ENCODE measurements around the gene ZRANB1.
A peak's percentile ranks its signal among the peaks of the same experiment; 100 is the strongest.
"Not testable (repeated sequence)": the region's sequence is repeated elsewhere in the genome, so short reads cannot be mapped to it uniquely, and the experiment has no call there.

The ZRANB1 gene

DNA sequence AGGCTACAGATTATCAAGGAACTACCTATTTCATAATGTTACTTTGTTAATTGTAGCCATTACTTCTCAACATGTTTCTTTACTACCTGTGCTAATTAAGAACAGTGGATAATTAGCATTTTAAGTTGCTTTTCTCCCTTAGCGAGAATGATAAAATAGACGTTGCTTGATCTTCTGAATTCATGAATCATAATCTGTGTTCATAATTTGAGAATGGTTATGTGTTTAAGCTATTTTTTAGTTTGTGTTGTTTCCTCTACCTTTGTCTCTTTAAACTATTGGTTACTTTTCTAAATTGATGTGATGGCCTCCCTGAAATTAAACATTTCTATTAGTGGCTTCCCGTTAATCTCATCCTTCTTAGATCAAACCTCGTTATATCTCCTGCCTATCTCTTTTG, at the start of gene ZRANB1:
Gene ZRANB1 (plus strand): TSS at position 301 of the 400 bp plus-strand sequence. CDS start 371 bp downstream, outside the sequence.
- no peak for DNase-seq

DNA sequence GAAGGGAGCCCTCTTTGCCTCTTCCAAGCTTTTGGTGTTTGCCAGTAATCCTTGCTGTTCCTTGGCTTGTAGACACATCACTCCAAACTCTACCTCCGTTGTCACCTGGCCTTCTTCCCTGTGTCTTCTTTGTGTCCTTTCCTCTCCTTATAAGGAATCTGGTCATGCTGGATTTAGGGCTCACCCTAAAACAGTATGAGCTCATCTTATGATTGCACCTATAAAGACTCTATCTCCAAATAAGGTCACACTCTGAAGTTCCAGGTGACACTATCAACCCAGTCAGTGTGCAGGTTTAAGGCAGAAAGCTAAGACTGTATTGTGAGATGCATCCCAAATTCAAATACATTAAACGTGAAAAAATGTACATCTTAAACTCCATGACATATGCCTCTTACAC, 49.0 kb upstream of the ZRANB1 start:
- DNase-seq = no peak

DNA sequence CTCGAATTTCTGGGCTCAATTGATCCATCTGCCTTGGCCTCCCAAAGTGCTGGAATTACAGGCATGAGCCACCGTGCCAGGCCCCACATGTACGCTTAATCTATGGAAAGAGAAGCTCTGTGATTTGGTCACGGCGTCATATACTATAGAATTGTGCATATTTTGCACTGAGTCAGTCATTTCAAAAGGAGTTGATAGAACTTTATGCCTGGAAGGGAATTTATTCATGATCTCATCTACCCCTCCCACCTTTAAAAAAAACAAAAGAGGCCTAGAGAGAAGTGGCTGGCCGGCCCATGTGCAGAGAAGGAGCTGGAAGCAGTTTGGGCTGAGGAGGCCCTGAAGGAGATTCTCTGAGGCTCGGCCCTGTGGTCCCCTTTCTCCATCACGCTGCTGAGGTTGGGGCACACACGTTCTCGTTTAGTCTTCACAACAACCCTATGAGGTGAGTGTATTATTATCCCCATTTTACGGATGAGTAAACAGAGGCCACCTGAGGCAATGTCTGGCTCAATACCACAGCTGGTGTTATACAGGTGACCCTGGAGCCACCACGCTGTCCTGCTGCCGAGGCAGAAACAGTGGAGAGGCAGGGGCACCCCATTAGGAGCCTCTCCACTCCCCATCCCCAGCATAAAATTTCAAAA, 47.2 kb upstream of the ZRANB1 start:
- DNase-seq = no peak

DNA sequence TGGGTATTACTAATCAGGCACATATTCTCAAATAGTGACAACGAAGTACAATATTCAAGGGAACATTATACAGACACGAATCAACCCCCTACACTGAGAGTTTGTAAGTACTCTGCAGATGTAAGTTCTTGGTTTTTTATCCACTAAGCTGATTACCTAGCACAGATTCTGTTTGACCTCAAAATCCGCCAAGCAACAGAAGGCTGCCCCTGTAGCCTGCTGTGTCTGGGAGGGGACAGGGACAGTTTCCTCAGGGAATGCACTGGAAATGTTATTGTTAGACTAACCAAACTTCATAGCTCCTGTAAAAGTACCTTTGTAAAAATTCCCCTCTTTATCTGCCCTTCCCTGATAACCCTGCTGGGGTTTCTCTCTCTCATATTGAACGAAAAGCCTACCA, 45.2 kb upstream of the ZRANB1 start:
- no peak for DNase-seq

DNA sequence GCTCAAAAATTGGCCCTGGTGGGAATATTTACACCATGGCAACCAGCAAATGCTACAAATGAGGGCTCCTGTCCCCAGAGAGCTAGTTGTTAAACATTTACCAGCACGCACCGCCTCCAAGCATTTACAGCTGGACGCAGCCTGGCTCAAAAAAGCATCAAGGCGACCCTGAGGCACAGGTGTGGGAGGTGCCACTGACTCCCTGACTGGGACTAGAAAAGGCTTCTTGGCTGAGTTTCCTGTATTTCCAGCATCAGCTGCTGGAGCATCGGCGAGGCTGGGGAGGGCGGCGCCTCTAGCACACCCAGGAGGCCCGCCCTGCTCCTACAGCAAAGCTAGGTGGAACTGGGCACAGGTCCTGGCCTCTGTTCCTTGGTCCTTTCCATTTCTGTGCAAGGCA, 43.5 kb upstream of the ZRANB1 start:
- DNase-seq = no peak

DNA sequence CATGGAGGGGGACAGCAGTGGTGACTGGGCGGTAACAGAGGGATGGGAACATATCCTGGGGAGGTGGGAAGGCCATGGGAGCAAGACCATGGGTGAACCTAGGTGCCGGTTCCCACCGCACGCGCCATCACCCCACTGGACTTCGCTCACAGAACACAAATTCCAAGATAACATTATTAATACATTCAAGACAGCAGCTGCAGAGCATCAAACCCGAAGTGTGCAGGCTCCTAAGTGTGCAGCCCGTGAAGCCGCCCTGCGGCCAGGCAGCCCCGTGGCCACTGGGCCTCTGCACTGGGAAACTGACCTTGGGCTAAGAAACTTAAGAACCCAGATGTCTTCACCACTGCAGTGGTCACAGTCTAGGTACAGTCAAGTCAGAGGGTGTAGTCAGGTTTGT, 42.8 kb upstream of the ZRANB1 start:
- no peak for DNase-seq

DNA sequence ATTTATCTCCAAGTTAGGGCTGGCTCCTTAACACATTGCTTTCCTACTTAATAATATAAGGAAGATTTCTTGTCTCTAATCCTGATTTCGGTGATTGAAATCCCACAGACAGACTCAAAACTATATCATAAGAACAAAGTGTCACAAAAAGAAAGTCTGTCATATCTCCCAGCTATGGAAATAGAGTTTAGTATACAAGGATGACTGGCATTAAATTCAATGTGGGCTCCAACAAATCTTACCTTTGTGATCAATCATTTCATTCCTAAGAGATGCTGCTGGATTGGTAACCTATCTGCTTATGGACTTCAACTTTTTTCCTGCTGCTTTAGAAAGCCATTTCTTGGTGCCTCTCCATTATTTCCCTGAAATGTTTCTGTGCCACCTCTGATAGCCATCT, 39.5 kb upstream of the ZRANB1 start:
- DNase-seq = no peak

DNA sequence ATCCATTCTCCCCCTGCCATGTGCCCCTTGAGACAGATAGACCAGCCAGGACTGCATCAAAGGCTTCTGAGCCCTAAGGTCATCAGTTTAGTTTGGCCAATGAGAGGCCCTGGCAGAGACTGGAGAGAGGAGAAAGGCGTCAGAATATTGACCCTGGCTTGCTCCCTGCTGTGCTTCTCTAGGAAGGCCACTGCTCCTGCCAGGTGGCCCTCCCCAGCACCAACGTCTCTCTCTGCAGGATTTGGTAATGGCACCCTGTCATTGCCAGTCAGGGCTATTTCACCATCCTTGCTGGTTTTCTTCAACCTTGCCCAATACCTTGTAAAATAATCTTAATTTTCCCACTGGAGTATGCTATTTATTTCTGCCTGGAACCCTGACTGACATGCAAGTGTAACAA, 38.8 kb upstream of the ZRANB1 start:
- no peak for DNase-seq

DNA sequence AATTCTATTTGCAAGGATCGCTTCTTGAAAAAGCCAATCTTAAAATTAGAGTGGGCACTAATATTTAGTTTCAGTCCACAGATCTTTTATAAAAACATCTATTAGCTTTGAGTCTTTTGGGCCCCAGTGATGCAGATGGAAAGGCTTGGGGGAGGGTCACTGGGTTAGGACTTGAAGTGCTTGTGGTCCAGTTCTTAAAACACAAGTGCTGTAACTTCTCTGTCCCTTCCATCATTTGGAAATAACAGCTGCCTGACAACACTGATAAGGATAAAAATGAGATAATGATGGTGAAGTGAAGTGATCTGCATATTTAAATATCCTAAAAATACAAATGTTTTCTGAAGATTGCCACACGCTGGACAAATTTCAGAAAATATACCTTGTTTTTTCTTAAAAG, 37.1 kb upstream of the ZRANB1 start:
- DNase-seq = no peak

DNA sequence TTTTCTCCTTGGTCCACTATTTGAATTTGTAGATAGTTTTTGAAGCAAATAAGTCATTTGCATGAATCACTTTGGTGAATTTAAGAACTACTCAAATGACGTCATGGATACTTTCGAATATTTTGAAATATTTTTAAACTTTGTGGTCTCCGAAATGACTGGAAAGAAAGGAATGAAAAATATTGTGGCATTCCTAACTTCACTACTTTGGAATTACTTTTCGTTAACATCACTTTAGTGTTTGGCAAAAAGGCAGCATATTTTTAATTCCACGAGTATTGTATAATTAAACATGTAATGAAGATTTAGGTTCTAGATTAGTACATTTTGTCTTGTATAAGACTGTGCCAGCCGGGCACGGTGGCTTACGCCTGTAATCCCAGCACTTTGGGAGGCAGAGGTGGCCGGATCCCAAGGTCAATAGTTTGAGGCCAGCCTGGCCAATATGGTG, 35.3 kb upstream of the ZRANB1 start:
- no peak for DNase-seq

DNA sequence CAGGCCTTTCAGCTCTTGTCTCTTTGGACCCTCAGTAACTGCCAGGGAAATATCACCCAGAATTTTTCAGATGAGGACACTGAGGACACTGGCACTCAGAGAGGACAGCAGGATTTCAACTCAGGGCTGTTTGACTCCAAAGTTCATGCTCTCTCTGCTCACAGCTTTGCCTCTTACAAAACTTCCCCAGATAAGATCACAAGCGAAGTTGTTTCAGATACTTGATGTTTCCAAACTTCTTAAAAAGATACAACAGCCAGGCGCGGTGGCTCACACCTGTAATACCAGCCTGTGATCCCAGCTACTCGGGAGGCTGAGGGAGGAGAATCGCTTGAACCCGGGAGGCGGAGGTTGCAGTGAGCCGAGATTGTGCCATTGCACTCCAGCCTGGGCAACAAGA, 32.4 kb upstream of the ZRANB1 start:
- DNase-seq = no peak

DNA sequence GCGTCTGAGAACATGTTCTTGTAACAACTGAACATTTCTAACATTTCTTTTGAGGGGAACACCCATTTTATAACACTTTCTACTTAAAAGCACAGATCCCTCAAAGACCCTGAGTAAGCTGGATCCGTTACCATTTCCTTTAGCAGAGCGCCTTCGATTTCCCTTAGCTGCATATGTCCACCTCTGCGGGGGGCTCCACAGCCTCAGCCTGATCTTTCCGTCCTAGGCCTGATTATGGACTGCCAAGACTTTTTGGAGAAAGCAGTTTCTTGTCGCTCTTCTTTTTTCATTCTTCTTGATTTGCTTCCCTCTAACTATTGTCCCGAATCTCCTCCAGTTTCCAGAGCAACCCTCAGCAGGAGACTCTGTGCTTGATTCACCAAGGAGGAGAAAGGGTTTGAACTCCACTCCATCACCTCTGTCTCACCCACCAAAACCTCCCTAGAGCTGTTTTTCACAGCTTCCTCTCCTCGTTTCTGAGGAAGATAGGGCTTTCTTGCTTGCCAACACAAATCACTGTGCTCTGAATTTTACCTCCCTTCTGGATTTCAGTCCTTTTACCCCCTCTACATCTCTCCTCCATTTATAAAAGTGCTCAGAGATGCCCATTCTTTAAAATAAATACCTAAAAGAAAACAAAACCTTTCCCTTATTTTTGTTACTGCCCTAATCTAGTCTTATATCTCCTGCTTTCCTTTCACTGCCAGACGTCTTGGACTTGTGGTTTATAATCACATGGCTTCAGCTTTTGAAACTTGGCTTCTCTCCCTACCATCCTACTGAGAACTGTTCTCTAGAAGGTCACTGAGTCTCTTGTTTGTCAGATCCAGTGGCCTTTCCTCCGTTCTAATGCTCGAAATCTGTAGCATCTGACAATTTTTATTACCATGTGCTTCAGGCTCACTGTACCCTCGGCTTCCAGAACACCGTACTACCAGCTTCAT, 30.5 kb upstream of the ZRANB1 start:
- DNase-seq = peak; percentile 71

DNA sequence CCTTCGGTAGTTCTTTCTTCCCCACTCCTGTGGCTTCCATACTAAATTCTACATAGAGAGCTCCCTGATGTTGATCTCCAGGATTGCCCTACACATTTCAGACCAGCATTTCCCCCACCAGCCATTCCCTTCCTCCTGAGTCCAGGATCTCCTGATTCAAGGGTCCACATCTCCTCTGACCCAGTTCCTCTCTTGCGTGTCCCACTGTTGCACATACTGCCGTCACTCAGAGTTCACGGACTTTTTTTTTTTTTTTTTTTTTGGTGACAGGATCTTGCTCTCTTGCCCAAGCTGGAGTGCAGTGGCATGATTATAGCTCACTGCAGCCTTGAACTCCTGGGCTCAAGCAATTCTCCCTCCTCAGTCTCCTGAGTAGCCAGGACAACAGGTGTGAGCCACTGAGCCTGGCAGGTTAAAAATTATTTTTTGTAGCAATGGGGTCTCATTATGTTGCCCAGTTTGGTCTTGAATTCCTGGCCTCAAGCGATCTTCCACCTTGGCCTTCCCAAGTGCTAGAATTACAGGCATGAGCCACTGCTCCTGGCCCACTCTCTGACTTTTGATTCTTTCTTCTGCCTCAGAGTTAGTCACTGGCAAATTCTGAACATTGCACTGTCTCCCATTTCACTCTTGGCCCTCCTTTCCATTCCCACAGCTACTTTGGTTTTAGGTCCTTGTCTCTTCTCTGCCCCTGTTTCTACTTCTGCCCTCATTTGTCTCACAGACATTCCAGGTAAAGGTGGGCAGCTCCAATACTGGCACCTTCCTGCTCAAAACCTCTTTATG, 29.6 kb upstream of the ZRANB1 start:
- no peak for DNase-seq

DNA sequence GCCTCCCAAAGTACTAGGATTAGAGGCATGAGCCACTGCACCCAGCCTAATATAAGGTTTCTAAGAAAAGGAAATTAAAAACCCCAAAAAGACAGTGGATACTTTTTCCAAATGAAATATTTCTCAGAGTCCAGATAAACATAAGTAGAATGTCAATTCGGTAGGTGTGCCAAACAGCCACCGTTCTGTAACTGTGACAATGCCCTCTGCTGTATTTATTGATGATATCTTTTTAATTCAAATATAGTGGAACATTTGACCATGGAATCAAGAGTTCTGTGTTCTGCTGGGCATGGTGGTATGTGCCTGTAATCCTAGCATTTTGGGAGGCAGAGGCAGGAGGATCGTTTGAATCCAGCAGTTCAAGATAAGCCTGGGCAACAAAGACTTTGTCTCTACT, 28.8 kb upstream of the ZRANB1 start:
- DNase-seq = no peak

DNA sequence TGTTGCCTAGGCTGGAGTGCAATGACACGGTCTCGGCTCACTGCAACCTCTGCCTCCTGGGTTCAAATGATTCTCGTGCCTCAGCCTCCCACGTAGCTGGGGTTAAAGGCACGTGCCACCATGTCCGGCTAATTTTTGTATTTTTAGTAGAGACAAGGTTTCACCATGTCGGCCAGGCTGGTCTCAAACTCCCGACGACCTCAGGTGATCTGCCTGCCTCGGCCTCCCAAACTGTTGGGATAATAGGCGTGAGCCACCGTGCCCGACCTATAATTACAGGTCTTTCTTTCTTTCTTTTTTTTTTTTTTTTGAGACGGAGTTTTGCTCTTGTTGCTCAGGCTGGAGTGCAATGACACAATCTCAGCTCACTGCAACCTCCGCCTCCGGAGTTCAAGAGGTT, 27.5 kb upstream of the ZRANB1 start:
- not testable (repeated sequence) for DNase-seq

DNA sequence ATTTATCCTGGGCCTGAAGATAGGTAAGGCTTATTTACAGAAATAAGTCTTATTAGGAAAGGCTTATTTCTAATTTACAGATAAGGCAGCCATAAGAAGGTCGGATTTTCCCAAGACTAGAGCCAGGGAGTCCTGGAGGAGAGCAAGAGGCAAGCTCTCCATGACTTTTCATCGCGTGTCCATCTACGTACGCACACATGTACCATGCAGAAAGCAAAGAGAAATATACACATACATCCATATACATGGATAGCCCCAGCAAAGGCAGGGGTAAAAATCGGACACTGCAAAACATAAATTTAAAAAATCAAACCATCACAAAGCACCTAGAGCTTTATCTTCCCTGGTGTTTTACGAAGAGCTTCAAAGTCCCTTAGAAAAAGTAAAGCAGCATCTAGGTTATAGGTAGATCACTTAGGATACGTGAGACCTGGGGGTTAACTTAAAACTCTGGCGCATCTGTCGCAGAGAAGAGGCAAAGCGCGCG, 25.8 kb upstream of the ZRANB1 start:
- DNase-seq = peak; percentile 51

DNA sequence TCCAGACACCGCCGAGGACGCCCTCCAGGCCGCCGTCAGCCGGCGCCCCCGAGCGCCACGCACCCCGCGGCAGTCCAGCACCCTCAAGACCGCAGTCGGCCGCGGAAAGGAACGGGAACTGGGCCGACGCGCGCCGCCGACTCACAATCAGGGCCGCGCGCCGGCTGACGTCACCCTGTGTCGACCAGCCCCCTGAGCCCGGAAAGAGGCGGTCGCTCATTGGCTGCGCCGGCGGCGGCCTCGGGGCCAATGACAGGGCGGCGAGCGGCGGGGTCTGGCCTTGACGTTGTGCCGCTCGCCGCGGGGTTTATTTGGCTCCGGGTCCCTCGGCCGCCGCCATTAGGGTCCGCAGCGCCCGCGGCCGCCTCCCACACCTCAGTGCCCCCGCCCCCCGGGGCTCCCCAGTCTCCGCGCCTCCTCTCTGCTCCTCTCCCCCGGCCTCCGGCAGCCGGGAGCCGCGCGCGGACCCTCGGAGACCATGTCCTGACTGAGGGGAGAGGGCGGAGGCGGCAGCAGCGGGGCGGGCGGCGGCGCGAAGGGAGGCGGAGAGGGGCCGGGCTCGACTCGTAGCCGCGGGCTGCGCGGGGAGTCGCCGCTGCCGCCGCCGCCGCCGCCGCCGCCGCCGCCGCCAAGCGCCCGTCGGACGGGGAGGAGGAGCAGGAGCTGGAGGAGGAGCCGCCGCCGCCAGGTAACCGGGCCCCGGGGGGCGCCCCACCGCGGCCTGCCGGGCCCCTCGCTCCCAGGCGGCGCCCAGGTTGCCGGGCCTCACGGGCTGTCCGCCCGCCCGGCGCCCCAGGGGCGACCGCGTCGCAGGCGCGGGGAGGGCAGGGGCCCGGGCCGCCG, 25.1 kb upstream of the ZRANB1 start:
- DNase-seq = peak; percentile 97

DNA sequence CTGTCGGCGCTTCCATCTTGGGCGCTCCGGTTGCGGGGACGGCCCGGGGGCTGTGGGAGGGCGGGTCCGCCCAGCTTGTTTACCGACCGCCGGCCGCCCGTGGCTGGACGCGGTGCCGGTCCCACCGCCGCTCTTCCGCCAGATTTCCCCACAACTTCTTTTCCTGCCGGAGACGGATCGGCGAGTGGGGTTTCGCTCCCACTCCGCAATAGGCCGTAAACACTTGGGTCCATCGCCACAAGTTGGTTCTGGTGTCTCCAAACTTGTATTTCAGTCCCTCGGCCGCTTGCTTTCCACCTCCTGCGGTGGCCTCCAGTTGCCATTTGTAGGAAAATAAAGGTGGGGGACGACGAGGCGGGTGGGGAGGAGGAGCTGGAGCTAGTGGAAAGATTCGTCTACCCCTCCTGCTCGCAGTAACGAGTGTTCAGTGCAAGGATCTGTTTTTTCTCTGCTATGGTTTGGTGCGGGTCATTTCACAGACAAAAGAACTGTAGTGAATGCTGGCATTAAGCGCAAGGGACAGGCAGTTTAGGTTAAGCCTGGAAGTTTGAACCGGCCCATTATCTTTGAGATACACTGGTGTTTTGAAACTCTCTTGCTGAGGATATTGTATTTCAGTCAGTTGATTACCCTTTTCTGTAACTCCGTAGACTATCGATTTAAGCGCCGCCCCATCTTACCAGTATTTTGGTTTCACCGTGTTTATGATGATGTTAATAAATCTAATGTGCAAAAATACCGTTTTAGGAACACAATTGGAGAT, 24.3 kb upstream of the ZRANB1 start:
- peak; percentile 46 for DNase-seq

DNA sequence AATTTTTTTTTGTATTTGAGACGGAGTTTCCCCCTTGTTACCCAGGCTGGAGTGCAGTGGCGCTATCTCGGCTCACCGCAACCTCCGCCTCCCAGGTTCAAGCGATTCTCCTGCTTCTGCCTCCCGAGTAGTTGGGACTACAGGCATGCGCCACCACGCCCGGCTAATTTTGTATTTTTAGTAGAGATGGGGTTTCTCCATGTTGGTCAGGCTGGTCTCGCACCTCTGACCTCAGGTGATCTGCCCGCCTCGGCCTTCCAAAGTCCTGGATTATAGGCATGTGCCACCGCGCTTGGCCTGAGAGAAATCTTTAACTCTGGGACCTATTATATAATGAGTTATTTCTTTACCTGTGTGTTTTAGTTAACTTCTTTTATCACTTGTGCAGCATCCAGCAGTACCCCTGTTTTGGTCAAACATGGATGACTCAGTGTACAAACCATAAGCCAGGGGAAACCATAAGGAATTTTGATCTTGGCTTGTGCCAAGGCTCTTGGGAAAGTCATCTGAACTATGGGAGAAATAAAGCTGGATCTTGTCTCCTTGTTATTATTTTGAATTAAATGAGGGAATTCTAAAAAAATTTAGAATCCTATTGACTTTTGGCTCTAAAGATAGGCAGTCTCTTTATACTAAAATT, 23.6 kb upstream of the ZRANB1 start:
- no peak for DNase-seq

DNA sequence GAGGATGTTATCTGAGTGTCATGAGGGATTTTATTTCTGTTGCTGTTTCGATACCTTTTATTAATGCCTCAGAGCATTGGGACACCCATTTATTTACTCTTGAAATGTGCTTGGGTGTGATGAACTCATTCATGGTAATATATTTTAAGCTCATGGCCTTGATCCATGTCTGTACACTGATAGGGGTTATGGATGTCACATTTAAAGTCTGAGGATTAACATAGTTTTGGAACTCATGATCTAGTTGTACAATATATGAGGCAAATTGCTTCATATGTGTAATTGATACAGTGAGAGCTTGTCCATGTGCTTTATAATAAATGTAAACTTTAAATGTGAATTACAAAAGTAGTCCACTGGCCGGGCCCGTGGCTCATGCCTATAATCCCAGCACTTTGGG, 23.0 kb upstream of the ZRANB1 start:
- DNase-seq = no peak

DNA sequence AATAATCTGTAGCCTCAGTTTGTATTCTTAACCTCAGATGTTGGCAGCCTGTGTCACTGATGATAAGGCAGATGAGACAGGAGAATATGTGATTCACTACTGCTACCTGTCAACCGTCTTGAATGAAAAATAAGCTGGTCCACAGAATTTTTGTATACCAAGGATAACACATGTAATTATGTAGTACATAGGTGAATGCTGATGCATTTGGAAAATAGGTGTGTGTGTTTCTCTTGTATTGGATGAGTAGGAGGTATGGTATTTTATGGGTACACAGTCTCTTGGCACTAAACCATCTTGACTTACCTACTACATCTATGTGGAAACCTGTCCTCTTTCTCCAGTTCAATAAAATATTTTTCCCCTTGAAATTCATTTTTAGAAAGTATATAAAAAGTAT, 20.7 kb upstream of the ZRANB1 start:
- DNase-seq = no peak
